GM12891 (cell line): ENCODE results near the gene ADCY3.

Experiments used
- POLR2A ChIP-seq: IDR thresholded peaks from 2 replicates; pipeline ENCODE4 v1.6.1; 2011; ENCODE audit warnings: low read depth, low read length, control low read depth
- POLR2AphosphoS5 ChIP-seq: IDR thresholded peaks from 2 replicates; pipeline ENCODE4 v1.6.1; 2011; ENCODE audit warnings: low read depth, low read length, control low read depth

DNA sequence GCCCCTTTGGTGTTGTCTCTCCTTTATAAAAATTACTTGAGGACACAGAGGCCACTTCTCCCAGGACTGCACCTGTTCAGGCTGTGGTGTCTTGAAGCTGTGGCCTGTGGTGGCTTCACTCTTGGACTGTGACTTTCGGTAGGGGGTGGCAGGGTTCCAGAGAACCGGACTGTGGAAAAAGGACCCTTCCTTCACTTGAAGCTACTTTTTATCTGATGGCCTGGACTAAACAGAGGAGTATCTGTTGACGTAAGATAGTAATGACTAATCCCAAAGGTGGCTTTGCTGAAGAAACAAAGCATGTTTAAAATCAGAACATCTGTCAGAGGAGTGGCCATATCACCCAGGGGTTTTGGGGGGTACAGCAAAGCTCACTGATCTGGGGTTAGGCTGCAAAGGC is 66.0 kb downstream of the ADCY3 start:
- TF ChIP-seq POLR2A, result no peak
- TF ChIP-seq POLR2AphosphoS5, result no peak
